ENCODE data around the gene APLN. TPM values are rescaled to one million over a fixed set of nuclear protein-coding genes. Genes with fewer than 3 reads are reported as not detected.

The APLN gene
- total RNA-seq, 1 donor from 2014 or later = 2.4 TPM

DNA sequence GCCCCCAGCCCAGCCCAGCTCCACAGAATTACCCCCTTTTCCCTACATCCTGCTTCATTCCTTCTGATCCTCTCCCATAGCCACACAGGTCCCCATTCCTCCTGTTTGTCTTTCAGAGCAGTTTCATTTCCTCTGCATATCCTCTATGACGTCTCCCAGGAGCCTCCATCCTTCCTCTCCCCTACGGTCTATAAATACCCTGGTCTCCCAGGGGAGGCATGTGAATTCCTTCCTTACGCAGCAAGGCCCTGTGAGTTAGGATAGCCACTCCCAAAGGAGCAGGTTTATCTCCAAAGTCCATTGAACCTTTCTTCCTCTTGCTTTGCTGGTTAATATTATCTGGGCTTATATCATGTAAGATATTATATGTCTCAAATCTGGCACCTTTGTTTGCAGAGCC, 8.4 kb upstream of the APLN start:
- DNase-seq (ENCODE audit: low spot score in 2 of 2) (no peak), FAIRE-seq (no peak)

DNA sequence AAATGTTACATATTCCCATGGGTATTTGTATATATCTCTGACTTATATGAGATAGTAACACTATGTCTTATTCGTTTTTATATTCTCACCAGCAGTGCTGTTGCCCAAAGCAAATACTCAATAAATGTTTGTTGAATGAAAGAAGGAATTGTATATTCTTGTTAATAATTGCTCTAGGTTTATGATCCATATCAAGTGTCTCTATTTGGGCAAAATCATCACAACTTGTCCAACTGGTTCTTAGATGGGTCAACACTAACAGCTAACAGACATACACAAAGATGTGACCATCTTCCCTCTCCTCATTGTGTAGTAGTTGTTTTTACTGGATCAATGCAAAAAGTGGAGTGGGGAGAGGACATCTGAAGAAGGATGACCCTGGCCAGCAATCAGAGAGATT, 6.6 kb upstream of the APLN start:
- FAIRE-seq = no peak
- DNase-seq (ENCODE audit: low spot score in 2 of 2) = no peak

GRCh38 chrX:129659861-129660260, 5.1 kb upstream of the APLN start:
- DNase-seq (ENCODE audit: low spot score in 2 of 2) = no peak

GRCh38 chrX:129659141-129659540, 4.4 kb upstream of the APLN start:
- FAIRE-seq = no peak
- DNase-seq (ENCODE audit: low spot score in 2 of 2) = no peak

More at GRCh38 chrX:129659861-129660260, 5.1 kb upstream of the APLN start:
- FAIRE-seq = no peak

DNA sequence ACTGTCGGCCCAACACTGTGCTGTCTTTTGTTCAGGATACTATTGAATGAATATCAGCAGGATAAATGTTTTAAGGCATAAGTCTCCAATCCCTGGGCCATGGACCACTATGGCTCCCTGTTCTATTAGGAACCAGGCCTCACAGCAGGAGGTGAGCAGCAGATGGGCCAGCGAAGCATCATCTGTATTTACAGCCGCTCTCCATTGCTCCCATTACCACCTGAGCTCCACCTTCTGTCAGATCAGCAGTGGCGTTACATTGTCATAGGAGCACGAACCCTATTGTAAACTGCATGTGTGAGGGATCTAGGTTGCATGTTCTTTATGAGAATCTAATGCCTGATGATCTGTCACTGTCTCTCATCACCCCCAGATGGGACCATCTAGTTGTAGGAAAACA, 3.7 kb upstream of the APLN start:
- no peak for DNase-seq (ENCODE audit: low spot score in 2 of 2)
- FAIRE-seq = no peak

DNA sequence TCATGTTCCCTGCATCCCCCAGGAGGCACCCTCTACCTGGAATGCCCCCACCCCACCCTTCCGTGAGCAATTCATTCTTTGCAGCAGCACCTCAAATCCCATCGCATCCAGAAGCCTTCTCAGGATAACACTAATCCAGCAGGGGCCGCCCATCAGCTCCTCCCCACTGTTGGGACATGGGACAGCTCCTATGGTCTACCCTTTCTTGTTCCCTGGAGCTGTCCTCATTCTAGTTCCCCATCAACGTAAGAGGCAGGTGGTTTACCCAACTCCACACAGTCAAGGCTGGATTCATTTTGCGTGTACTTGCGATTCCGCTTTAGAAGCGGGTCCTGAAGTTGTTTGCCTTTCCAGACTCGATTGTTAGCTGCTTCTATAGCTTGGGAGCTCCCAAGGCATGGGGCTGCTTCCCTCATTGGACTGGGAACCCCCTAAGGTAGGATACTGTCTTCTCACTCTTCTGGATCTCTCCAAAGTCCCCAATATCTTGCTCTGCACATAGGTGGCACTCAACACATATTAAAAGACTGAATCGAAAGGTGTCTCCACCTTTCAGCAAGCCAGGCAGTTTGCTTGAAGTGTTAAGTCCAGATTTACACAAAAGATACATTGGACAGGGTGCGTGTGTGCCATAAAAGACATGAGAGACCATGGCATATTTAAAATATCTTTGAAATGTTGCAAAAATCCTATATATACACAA, 942 bp upstream of the APLN start:
- no peak for FAIRE-seq
- no peak for DNase-seq (ENCODE audit: low spot score in 2 of 2)

DNA sequence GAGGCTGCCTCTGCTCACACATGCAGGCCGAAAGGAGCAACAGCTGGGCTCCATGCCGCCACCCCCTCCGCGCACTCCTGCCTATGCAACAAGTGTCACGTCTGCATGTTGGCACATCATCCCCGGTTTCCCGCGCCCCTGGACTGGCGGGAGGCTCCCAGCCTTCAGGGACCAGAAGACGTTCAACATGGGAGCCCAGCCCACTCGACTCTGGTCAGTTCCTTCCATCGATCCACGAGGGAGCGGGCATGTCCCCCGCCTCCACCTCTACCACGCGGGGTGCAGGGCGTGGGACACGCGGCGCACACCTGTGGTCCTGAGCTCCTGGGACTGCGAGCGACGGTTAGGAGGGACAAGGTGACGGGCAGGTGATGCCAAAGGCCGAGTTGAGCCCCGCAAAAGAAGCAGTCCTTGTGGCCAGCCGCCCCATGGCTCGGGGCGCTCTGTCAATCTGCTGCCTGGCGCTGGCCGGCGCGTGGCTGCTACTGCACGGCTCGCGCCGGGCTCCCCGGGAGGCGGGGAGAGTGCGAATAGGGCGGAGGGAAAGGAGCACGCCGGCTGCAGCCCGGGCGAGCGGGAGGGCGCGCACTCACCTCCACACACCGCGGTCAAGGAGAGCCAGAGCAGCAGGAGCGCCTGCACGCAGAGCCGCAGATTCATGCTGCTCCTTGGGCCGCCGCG, 645 bp downstream of the APLN start:
- DNase-seq (ENCODE audit: low spot score in 2 of 2) (no peak), FAIRE-seq (no peak)

GRCh38 chrX:129653181-129653970, 1.4 kb downstream of the APLN start:
- FAIRE-seq (no peak), DNase-seq (ENCODE audit: low spot score in 2 of 2) (no peak)

GRCh38 chrX:129652565-129653169, 2.1 kb downstream of the APLN start:
- FAIRE-seq (no peak), DNase-seq (ENCODE audit: low spot score in 2 of 2) (no peak)

DNA sequence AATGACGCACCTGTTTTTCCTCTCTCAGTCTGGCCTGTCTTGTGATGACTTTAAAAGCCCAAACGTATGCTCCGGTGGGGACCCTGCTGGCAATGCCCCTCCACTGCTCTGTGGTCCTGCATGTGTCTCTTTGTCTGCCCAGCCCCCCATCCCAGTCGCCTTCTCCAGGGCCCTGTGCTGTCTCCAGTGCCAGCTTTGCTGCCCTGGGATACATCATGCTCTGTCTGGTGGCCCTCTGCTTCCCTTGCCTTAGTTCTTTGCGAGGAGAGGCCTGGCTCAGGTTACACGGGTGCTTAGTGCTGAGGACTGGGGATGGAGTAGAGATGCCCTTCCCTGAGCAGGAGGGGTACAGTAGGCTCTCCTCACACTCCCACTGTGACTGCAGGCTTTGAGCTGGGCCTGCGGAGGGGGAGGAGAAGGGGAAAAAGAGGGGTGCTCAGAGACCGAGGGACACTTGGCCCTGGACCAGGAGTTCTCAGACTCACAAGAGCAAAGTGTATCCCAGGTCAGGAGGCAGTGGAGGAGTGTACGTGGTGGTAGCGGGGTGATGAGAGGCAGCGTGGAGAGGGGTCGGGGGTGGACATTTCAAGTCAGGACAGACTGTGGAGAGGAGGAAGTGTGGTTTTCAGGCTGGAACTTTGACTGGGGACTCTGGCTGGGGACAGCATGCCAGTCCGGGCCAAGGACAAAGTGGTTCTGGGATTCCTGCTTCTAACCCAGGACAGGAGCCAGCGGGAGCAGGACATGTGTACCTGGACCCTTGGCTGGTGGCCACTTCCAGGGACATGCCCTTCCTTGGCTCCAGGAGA, 2.8 kb downstream of the APLN start:
- DNase-seq (ENCODE audit: low spot score in 2 of 2) (no peak), FAIRE-seq (no peak)

DNA sequence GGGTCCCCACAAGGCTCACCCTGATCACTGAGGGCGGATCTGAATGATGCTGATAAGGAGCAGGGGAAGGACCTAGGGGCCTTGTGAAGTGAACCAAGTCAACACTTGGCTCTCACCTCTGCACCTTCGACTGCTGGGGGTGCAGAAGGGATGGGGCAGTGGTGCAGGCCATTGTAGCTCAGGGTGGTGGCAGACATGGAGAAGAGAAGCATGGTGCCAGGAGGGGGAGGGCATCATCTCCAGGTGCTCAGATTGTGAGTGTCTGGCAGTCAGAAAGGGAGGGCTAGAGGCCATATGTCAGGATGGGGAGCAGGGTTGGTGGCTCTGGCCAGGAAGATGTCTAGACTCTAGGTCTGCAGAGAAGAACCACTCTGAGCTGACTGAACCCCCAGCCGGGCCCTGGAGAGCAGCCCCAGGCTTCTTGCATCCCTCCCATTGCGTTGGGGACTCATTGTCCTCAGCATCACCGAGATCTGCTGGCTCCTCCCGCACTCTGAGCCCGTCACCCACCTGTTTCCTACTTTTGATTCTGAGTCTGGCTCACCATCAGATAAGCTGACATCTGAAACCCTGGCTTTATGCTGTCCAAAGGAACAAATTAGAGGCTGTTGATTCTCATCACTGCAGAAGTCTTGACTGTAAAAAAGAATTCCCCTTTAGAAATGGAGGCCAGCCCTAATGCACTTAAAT, 3.8 kb downstream of the APLN start:
- DNase-seq (ENCODE audit: low spot score in 2 of 2) (no peak), FAIRE-seq (no peak)

- FAIRE-seq = no peak
- DNase-seq (ENCODE audit: low spot score in 2 of 2) = no peak
Measured at GRCh38 chrX:129650183-129650689, 4.5 kb downstream of the APLN start.

DNA sequence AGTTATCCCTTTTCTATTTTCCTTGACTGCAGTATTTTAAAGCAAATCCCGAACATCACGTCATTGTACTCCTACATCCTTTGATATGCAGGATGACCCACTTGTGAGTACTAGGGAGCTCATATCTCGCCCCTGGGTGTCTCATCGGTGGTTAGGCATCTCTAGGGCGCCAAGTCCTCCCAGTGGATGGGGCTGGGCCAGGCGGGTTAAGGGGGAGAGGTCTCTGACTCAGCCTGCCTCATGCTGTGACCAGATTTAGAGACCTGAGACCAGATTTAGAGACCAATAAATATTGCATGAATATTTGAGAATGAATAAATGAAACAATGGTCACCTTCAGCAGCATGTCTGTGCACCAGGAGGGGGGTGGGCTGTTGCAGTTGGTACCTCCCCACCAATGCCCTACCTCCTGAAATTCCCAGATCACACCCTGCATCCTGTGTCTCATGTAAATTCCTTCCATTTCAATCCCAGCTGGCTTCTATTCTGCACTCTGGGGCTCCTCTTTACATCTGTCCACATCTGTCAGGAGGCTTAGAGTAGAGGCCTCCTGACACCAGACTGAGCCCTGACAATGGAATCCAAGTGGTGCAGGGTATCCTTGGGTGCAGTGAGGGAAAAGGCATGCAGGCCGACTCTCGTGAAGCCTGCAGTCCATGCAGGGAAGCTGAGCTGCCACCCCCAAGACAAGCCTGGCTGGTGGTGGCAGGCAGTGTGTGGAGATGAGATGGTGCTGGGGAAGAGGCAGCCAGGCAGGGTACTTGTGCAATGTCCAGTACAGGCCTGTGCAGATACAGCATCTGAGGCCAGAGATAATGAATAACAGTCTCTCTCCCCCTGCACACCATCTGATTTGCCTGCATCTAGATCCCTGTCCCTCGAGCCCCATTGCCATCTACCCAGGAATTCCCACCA, 5.2 kb downstream of the APLN start:
- DNase-seq (ENCODE audit: low spot score in 2 of 2) (no peak), FAIRE-seq (no peak)

GRCh38 chrX:129648514-129649267, 6.1 kb downstream of the APLN start:
- FAIRE-seq = no peak
- DNase-seq (ENCODE audit: low spot score in 2 of 2) = no peak

- FAIRE-seq = no peak
- DNase-seq (ENCODE audit: low spot score in 2 of 2) = no peak
Measured at GRCh38 chrX:129647418-129648410, 7.0 kb downstream of the APLN start.
